Neural progenitor cell (in vitro differentiated cells): ENCODE data around the gene DLG2. TPM values are rescaled to one million over a fixed set of nuclear protein-coding genes. Genes with fewer than 3 reads are reported as not detected.

Experiments used
- DNase-seq: peaks from one replicate; pipeline ENCODE4 v3.0.0-alpha.2; 2016; ENCODE audit warnings: low spot score
- H2AFZ ChIP-seq: fragments of 200-600 bp; sonication (generic); replicated peaks from 2 replicates; pipeline ENCODE4 v1.6.1; 2016; ENCODE audit warnings: antibody characterized with exemption
- H3F3A ChIP-seq: fragments of 200-600 bp; sonication (generic); 2 replicates; pipeline ENCODE4 v1.6.1; 2016; ENCODE audit warnings: antibody characterized with exemption, low read depth
- H3K27ac ChIP-seq: fragments of 200-600 bp; sonication (generic); 2 replicates; pipeline ENCODE4 v1.5.1; 2016; ENCODE audit warnings: mild to moderate bottlenecking
- H3K27me3 ChIP-seq: fragments of 200-600 bp; sonication (generic); 2 replicates; pipeline ENCODE4 v1.6.1; 2016; ENCODE audit warnings: mild to moderate bottlenecking, moderate library complexity
- H3K36me3 ChIP-seq: fragments of 200-600 bp; sonication (generic); 2 replicates; pipeline ENCODE4 v1.5.1; 2016
- H3K4me1 ChIP-seq: fragments of 200-600 bp; sonication (generic); 2 replicates; pipeline ENCODE4 v1.6.1; 2016; ENCODE audit warnings: mixed run types
- H3K4me2 ChIP-seq: fragments of 200-600 bp; sonication (generic); 2 replicates; pipeline ENCODE4 v1.6.1; 2016
- H3K4me3 ChIP-seq: fragments of 200-600 bp; sonication (generic); 2 replicates; pipeline ENCODE4 v1.5.1; 2016
- H3K79me2 ChIP-seq: fragments of 200-600 bp; sonication (generic); 2 replicates; pipeline ENCODE4 v1.6.1; 2016; ENCODE audit warnings: low read depth
- H3K9ac ChIP-seq: fragments of 200-600 bp; sonication (generic); 2 replicates; pipeline ENCODE4 v1.6.1; 2016
- H3K9me3 ChIP-seq: fragments of 200-600 bp; sonication (generic); 2 replicates; pipeline ENCODE4 v1.5.1; 2016; ENCODE audit warnings: low read depth
- H4K20me1 ChIP-seq: fragments of 200-600 bp; sonication (generic); 2 replicates; pipeline ENCODE4 v1.6.1; 2016; ENCODE audit warnings: low read depth
- H3K27ac Mint-ChIP-seq: 3 replicates; pipeline ENCODE4 v1.8.0; 2021; ENCODE audit warnings: mixed read lengths
- H3K27me3 Mint-ChIP-seq: 2 replicates; pipeline ENCODE4 v1.8.0; 2022; ENCODE audit warnings: low read depth, mild to moderate bottlenecking, inconsistent platforms, moderate library complexity, mixed read lengths; ENCODE audit not compliant: insufficient read depth
- H3K36me3 Mint-ChIP-seq: 3 replicates; pipeline ENCODE4 v1.8.0; 2021; ENCODE audit warnings: mixed read lengths
- H3K4me1 Mint-ChIP-seq: 3 replicates; pipeline ENCODE4 v1.8.0; 2021; ENCODE audit warnings: mixed read lengths
- H3K4me3 Mint-ChIP-seq: 3 replicates; pipeline ENCODE4 v1.8.0; 2021; ENCODE audit warnings: mild to moderate bottlenecking, moderate library complexity, mixed read lengths
- H3K9me3 Mint-ChIP-seq: 3 replicates; pipeline ENCODE4 v1.8.0; 2020; ENCODE audit warnings: mixed read lengths
- CTCF ChIP-seq: fragments of 200-600 bp; sonication (generic); IDR thresholded peaks from 2 replicates; pipeline ENCODE4 v1.5.1; 2017; ENCODE audit warnings: antibody characterized with exemption, mild to moderate bottlenecking
- EZH2 ChIP-seq: fragments of 200-600 bp; sonication (generic); IDR thresholded peaks from 2 replicates; pipeline ENCODE4 v1.6.1; 2017; ENCODE audit warnings: antibody characterized with exemption, mild to moderate bottlenecking, moderate library complexity
- EZH2phosphoT487 ChIP-seq: fragments of 200-600 bp; sonication (generic); IDR thresholded peaks from 2 replicates; pipeline ENCODE4 v1.6.1; 2017; ENCODE audit warnings: antibody characterized with exemption
- total RNA-seq: library from RNA; depleted of rRNA; stranded (reverse); fragments of >200 nt; gene quantifications from 2 replicates; pipeline ENCODE4 v1.2.3, GENCODE V29; 2015; ENCODE audit warnings: low replicate concordance

The DLG2 gene
- total RNA-seq, 1 donor from 2014 or later: 7.5 TPM

- peaks cover 4% of the 10 kb centered on the region for H3K27me3 Mint-ChIP-seq
- Histone ChIP-seq H3K27ac (no peak overlapping the region), H3K4me2 (no peak overlapping the region), H2AFZ (no peak overlapping the region), H3K4me3 (no peak overlapping the region), H3K27me3 (no peaks in the 10 kb centered on the region), H3K4me1 (peaks cover 6% of the 10 kb centered on the region), H3K9ac (no peak overlapping the region), H3K79me2 (no peaks in the 10 kb centered on the region), H3K9me3 (no peaks in the 10 kb centered on the region), H4K20me1 (no peaks in the 10 kb centered on the region), H3K36me3 (no peaks in the 10 kb centered on the region), H3F3A (no peaks in the 10 kb centered on the region)
- peaks cover 14% of the 10 kb centered on the region for H3K4me1 Mint-ChIP-seq
- DNase-seq: no peak
- H3K27ac Mint-ChIP-seq: no peak overlapping the region
- peaks cover 9% of the 10 kb centered on the region for H3K9me3 Mint-ChIP-seq
- TF ChIP-seq CTCF (no peak), EZH2phosphoT487 (no peak), EZH2 (no peak)
- no peaks in the 10 kb centered on the region for H3K36me3 Mint-ChIP-seq
- H3K4me3 Mint-ChIP-seq: no peak overlapping the region
Observed at GRCh38 chr11:84950569-84951270, 676.4 kb downstream of the DLG2 start.

- TF ChIP-seq CTCF (no peak), EZH2phosphoT487 (no peak), EZH2 (no peak)
- no peaks in the 10 kb centered on the region for H3K36me3 ChIP-seq
- no peak overlapping the region for H3K4me2 ChIP-seq
- peak overlapping the region; percentile 3 for H3K27ac Mint-ChIP-seq
- H3K4me3 Mint-ChIP-seq: no peak overlapping the region
- H3K79me2 ChIP-seq: no peaks in the 10 kb centered on the region
- no peak for DNase-seq
- no peak overlapping the region for H3K4me3 ChIP-seq
- H3K4me1 ChIP-seq: peaks cover 6% of the 10 kb centered on the region
- no peak overlapping the region for H3K9ac ChIP-seq
- no peaks in the 10 kb centered on the region for H3F3A ChIP-seq
- H3K9me3 ChIP-seq: no peaks in the 10 kb centered on the region
- H3K9me3 Mint-ChIP-seq: peaks cover 20% of the 10 kb centered on the region
- no peak overlapping the region for H3K27ac ChIP-seq
- no peaks in the 10 kb centered on the region for H3K27me3 ChIP-seq
- H3K27me3 Mint-ChIP-seq: peaks cover 6% of the 10 kb centered on the region
- peaks cover 14% of the 10 kb centered on the region for H3K4me1 Mint-ChIP-seq
- peak overlapping the region; percentile 39 for H2AFZ ChIP-seq
- H4K20me1 ChIP-seq: no peaks in the 10 kb centered on the region
- no peaks in the 10 kb centered on the region for H3K36me3 Mint-ChIP-seq
Observed at GRCh38 chr11:84947970-84948580, 679.1 kb downstream of the DLG2 start.

DNA sequence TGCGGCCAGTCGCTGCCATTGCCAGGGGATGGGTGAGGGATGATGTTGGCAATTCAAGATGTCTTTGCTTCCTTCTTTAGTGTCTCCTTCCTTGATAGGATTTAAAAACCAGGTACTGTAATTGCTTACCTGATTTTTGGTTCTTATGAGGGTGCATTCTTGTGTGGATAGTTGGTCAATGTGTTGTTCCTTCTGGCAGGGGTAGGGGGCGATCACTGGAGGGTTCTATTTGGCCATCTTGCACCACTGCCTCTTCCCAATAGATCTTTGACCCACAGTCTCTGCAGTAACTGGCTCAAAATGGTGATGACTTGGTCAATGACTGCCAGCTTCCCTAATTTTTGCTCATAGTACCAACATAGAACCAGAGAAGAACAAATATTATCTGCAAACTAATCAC is 680.1 kb downstream of the DLG2 start:
- DNase-seq: no peak
- no peaks in the 10 kb centered on the region for H3K27me3 ChIP-seq
- H3K4me2 ChIP-seq: no peak overlapping the region
- H3F3A ChIP-seq: no peaks in the 10 kb centered on the region
- no peak overlapping the region for H3K9ac ChIP-seq
- H3K9me3 ChIP-seq: no peaks in the 10 kb centered on the region
- Mint-ChIP-seq H3K4me3 (no peak overlapping the region), H3K27ac (no peak overlapping the region), H3K27me3 (peaks cover 6% of the 10 kb centered on the region), H3K36me3 (no peaks in the 10 kb centered on the region), H3K9me3 (peaks cover 18% of the 10 kb centered on the region), H3K4me1 (peaks cover 14% of the 10 kb centered on the region)
- no peaks in the 10 kb centered on the region for H3K79me2 ChIP-seq
- peaks cover 6% of the 10 kb centered on the region for H3K4me1 ChIP-seq
- no peak overlapping the region for H3K4me3 ChIP-seq
- TF ChIP-seq EZH2phosphoT487 (no peak), EZH2 (no peak), CTCF (peak; percentile 16)
- no peak overlapping the region for H3K27ac ChIP-seq
- H3K36me3 ChIP-seq: no peaks in the 10 kb centered on the region
- no peak overlapping the region for H2AFZ ChIP-seq
- no peaks in the 10 kb centered on the region for H4K20me1 ChIP-seq
